GM18505 (cell line): ENCODE data around the gene PARD3B.

Source experiments
- ATAC-seq: cut with Tn5 transposase; IDR thresholded peaks from one replicate; pipeline ENCODE4 v1.9.1; 2021; ENCODE audit not compliant: unreplicated experiment
- POLR2A ChIP-seq: IDR thresholded peaks from 4 replicates; pipeline ENCODE4 v1.6.1; 2011; ENCODE audit warnings: borderline replicate concordance; ENCODE audit not compliant: insufficient read depth, insufficient read length; ENCODE audit errors: extremely low read depth

PARD3B gene

GRCh38 chr2:205041472-205042130 is 496.3 kb downstream of the PARD3B start:
- TF ChIP-seq POLR2A = no peak
- no peak for ATAC-seq

- ATAC-seq = no peak
- TF ChIP-seq POLR2A = no peak
These were observed 498.0 kb downstream of the PARD3B start for GRCh38 chr2:205043285-205043684.

- no peak for TF ChIP-seq POLR2A
- no peak for ATAC-seq
These were observed 500.4 kb downstream of the PARD3B start for GRCh38 chr2:205045706-205046105.

GRCh38 chr2:205047273-205047839 is 502.1 kb downstream of the PARD3B start:
- no peak for ATAC-seq
- TF ChIP-seq POLR2A = no peak

- ATAC-seq = no peak
- no peak for TF ChIP-seq POLR2A
These were observed 506.1 kb downstream of the PARD3B start for GRCh38 chr2:205051417-205051816.

- no peak for TF ChIP-seq POLR2A
- ATAC-seq = no peak
These were observed 507.5 kb downstream of the PARD3B start for GRCh38 chr2:205052781-205053180.

- no peak for ATAC-seq
These were observed 508.6 kb downstream of the PARD3B start for GRCh38 chr2:205053827-205054410.

GRCh38 chr2:205054789-205055188 is 509.5 kb downstream of the PARD3B start:
- no peak for ATAC-seq
- no peak for TF ChIP-seq POLR2A

More at GRCh38 chr2:205053827-205054410, 508.6 kb downstream of the PARD3B start:
- TF ChIP-seq POLR2A = no peak

GRCh38 chr2:205055251-205055650 is 510.0 kb downstream of the PARD3B start:
- no peak for ATAC-seq
- no peak for TF ChIP-seq POLR2A

GRCh38 chr2:205056151-205056561 is 510.9 kb downstream of the PARD3B start:
- ATAC-seq = no peak
- TF ChIP-seq POLR2A = no peak

GRCh38 chr2:205058409-205058808 is 513.1 kb downstream of the PARD3B start:
- no peak for TF ChIP-seq POLR2A
- ATAC-seq = no peak

GRCh38 chr2:205060269-205060668 is 515.0 kb downstream of the PARD3B start:
- no peak for ATAC-seq
- TF ChIP-seq POLR2A = no peak

GRCh38 chr2:205066081-205066480 is 520.8 kb downstream of the PARD3B start:
- ATAC-seq = no peak
- TF ChIP-seq POLR2A = no peak

- no peak for ATAC-seq
- TF ChIP-seq POLR2A = no peak
These were observed 524.7 kb downstream of the PARD3B start for GRCh38 chr2:205069928-205070327.
